ENCODE data around the gene TTLL10.

TTLL10 gene

DNA sequence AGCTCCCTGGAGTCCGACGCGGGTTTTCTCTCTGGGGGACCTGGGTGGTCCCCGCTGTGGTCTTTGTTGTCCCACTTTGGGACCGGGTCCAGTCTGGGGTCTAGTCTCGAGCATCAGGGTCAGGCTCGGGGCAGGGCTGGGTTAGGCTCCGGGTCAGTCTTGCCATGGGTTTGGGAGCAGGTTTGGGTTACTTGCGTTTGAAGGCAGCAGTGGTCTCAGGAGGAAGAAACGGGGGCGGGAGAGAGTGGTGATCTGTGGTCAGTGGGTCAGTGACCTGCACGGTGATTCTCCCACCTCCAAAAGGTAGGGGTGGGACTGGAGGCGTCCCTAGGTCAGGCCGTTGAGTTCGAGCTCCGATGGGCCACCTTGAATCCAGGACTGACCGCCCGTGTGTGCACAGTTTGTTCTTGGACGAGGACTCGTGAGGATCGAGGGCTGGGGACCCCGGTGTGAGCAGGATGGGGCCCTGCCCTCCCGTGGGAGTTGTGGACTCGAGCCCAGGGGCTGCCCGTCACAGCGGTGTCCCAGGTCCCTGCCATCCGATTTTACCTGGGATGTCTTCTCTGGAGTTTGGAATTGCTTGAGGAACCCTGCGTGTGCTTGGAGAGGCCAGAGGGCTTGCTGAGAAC lies 60.6 kb downstream of the TTLL10 start:
- FAIRE-seq: no peak

DNA sequence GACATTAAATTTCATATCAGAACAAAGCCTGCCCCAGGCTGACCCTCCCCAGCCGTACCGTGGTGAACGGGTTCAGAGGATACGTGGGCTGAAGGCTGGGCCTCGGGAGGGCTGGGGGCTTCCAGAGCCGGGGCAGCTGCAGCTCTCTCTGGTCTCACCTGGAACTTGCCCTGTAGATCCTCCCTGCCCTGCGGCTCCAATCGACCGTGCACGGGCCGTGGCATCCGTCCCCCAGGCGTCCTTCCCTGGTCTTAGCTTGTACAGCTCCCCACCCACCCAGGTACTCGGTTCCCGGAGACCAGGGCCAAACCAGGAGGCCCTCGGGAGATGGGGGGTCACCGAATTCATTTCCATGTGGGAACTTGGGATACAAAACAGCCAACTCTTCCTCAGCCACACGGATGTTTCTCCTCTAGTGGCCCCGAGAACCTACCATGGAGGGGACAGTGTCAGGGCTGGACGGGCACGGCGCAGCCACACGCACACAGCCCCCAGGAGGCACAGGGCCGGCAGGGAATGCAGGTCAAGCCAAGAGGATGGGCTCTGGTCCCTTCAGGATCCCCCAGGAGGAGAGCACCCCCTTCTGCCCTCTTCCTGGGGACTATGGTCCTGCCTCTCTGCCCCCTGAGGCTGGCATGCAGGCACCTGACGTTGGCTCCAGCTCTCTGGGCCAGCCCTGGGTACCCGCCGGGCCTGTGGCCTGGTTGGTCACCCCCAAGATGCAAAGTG lies 61.5 kb downstream of the TTLL10 start:
- TF ChIP-seq TAF1 (IDR thresholded peaks at IDR 0.05; ENCODE audit: borderline replicate concordance, low read depth, low read length) (no peak), POLR2AphosphoS5 (IDR thresholded peaks at IDR 0.05; ENCODE audit: low read depth, low read length) (no peak), POLR2A (IDR thresholded peaks at IDR 0.05; ENCODE audit: low read depth, low read length) (no peak)
- no peak for FAIRE-seq
- no peak for DNase-seq (ENCODE audit: insufficient read length)

More for the DNA sequence above, 60.6 kb downstream of the TTLL10 start:
- TF ChIP-seq POLR2AphosphoS5 (IDR thresholded peaks at IDR 0.05; ENCODE audit: low read depth, low read length) (no peak), TAF1 (IDR thresholded peaks at IDR 0.05; ENCODE audit: borderline replicate concordance, low read depth, low read length) (no peak), POLR2A (IDR thresholded peaks at IDR 0.05; ENCODE audit: low read depth, low read length) (no peak)
- DNase-seq (ENCODE audit: insufficient read length): no peak

DNA sequence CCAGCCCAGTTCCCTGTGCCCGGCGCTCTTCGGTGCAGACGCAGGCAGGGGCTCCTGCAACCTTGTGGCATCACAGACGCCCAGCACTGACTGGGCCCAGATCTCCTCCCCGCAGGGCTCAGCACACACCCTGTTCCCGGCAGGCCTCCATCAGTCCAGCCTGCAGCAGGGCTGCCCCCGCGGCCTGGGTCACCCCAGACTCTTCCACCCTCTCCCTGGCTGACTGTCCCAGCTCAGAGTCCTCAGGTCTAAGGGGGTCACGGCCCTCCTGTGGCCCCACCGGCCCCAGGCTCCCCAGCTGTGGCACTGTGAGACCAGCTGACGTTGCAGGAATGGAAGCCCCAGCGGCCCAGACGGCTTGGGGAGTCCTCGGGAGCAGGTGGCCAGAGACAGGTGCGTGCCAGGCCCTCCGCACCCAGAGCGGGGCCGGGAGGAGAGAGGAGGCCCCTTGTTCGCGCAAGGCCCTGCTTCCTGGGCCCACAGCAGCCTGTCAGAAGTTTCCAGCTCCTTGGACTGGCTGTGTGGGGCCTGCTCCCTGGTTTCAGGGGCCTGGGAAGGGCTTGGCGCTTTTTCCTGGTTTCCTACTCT lies 62.6 kb downstream of the TTLL10 start:
- no peak for TF ChIP-seq POLR2A (IDR thresholded peaks at IDR 0.05; ENCODE audit: low read depth, low read length)
- no peak for TF ChIP-seq TAF1 (IDR thresholded peaks at IDR 0.05; ENCODE audit: borderline replicate concordance, low read depth, low read length)
- TF ChIP-seq POLR2AphosphoS5 (IDR thresholded peaks at IDR 0.05; ENCODE audit: low read depth, low read length): no peak
- DNase-seq (ENCODE audit: insufficient read length) (no peak), FAIRE-seq (no peak)

DNA sequence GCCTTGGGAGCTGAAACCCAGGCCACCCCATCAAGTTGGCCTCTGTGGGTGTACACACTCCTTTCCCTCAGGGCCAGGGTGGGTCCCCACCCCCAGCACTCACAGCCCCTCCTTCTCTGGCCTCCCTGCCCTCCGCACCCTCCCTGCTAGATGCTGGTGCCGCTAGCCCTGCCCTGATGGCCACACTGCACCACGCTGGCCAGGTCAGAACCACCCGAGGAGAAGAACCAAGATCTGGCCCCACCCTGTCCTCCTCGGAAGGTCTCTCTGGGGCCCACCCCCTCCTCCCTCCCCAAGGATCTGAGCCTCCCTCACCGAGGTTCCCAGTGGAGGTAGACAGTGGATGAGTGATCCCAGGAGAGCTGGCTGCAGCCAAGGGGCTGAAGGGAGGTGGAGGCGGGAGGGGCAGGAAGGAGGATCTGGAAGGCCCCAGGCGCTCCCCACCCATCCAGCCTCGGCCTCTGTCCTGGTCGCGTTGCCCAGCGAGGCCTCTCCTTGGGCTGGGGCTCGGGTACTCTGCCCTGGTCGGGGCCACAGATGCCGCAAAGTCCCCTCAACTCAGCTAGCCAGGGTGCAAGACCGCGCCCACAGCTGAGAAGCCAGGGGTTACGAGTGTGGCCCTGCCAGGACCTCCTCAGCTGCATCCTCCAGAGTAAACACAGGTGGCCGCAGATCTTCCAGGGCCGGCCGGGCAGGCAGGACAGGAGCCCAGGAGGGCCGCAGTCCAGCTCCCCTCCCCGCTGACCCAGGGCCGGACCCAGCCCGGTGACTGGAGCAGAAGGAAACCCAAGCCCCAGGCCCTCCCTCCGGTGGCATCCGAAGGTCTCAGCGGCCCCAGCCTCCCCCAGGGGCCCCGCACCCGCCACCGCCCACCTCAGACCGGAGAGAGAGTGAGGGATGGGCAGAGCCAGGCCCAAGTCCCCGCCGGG lies 63.5 kb downstream of the TTLL10 start:
- FAIRE-seq (no peak), DNase-seq (ENCODE audit: insufficient read length) (no peak)
- TF ChIP-seq POLR2AphosphoS5 (IDR thresholded peaks at IDR 0.05; ENCODE audit: low read depth, low read length) (no peak), POLR2A (IDR thresholded peaks at IDR 0.05; ENCODE audit: low read depth, low read length) (no peak), TAF1 (IDR thresholded peaks at IDR 0.05; ENCODE audit: borderline replicate concordance, low read depth, low read length) (no peak)

DNA sequence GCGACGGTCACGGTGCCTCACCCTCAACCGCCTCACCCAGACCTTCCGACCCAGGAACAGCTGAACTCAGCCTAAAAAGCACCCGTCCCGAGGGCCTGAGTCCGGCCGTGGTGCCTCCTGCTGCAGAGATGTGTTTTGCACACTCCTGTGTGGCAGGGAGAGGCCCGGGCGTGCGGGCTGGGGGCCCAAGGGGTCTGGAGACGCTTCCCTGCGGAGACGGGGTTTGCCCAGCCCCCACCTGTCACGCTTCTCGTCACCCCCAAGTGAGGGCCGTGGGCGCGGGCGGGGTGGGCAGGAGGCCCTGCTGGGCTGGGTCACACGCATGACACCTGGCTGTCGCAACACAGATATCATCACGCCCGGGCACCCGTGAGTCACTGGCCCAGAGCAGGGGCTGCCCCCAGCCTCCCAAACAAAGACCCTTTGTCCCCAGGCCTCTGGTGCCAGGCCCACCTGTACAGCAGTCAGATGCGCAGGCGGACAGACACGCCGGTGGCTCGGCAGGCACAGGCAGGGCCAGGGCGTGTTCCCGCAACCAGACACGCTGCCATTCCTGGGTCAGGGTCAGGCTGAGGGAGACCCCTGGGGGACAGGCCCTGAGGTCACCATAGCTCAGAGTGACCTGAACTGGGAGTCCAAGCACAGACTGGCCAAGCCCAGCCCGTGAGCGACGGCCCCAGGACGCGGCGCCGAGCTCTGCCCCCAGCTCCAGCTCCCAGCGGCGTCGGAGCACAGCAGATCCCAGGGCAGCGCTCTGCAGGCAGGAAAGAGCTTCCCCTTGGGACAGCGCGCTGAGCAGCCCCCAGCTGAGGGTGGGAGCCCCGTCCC lies 64.4 kb downstream of the TTLL10 start:
- DNase-seq (ENCODE audit: insufficient read length) (no peak), FAIRE-seq (no peak)
- no peak for TF ChIP-seq POLR2A (IDR thresholded peaks at IDR 0.05; ENCODE audit: low read depth, low read length)
- TF ChIP-seq TAF1 (IDR thresholded peaks at IDR 0.05; ENCODE audit: borderline replicate concordance, low read depth, low read length): no peak
- no peak for TF ChIP-seq POLR2AphosphoS5 (IDR thresholded peaks at IDR 0.05; ENCODE audit: low read depth, low read length)

DNA sequence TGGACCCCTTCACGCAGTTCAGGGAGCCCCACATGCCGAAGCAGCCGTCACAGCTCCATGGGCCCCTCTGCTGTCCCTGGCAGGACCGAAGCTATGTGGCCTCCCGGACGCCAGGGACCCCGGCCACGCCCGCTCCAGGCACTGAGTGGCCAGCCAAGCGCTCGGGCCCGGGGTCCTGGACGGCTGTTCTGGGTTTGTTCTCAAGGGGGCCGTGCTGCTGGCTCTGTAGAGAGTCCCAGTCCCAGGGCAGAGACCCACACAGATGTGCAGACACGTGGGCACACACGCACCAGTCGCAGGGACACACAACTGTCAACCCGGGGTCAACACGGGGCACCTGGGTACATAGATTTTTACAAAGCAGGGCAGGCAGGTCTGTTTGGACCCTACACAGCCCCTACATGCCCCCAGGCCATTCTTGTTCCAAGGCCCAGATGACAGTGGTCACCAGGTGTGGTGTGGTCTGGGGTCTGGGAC lies 65.1 kb downstream of the TTLL10 start:
- TF ChIP-seq POLR2AphosphoS5 (IDR thresholded peaks at IDR 0.05; ENCODE audit: low read depth, low read length) (no peak), POLR2A (IDR thresholded peaks at IDR 0.05; ENCODE audit: low read depth, low read length) (no peak), TAF1 (IDR thresholded peaks at IDR 0.05; ENCODE audit: borderline replicate concordance, low read depth, low read length) (no peak)
- no peak for FAIRE-seq
- no peak for DNase-seq (ENCODE audit: insufficient read length)

DNA sequence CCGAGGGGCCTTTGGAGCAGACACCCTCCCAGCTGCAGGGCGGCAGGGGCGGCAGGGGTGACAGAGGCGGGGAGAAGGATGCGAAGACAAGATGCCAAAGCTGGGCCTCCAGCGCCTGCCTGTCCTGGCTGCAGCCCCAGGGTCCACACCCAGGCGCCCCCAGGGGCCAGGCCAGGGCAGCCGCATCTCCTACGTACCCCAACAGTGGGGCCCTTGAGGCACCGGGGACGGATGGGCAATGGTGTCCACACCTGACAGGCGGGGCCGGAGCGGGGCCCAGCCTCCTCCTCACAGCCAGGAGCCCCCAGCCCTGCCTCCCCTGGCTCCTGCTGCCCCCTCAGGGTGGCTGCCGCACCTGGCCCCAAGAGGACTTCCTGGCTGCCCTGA lies 65.5 kb downstream of the TTLL10 start:
- no peak for FAIRE-seq
- TF ChIP-seq POLR2AphosphoS5 (IDR thresholded peaks at IDR 0.05; ENCODE audit: low read depth, low read length) (no peak), TAF1 (IDR thresholded peaks at IDR 0.05; ENCODE audit: borderline replicate concordance, low read depth, low read length) (no peak), POLR2A (IDR thresholded peaks at IDR 0.05; ENCODE audit: low read depth, low read length) (no peak)
- DNase-seq (ENCODE audit: insufficient read length): no peak

DNA sequence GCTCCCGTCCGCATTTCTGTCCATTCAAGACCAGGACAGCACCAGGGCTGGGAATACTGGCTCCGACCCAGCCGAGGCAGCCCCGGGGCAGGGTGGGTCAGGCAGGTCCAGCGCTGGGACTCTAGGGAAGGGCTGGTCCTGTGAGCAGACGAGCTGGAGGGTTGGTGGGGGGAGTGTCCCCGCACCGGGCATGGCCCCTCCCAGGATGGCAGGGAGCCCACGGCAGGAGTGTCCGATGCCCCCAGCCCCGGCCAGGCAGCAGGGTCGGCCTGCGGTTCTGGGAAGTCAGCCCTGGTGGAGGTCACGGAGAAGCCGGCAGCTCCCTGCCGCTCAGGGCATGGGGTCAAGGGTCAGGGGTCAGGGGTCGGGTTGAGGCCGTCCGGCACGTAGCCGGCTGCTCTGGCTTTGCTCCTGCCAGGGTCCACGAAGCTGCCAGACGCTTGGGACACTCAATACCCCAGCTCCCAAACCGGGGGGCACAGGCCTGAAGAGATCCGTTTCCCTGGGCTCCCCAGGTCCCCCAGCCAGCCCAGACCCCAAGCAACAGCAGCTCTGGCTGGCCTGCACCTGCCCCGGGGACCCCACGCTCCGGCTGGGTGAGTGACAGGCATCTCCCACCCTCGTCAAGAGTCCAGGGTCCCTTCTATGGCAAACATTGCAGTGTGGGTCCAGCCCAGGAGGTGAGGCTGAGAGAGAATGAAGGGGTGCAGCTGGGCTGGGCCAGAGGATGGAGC lies 66.1 kb downstream of the TTLL10 start:
- FAIRE-seq: no peak
- TF ChIP-seq POLR2A (IDR thresholded peaks at IDR 0.05; ENCODE audit: low read depth, low read length) (no peak), POLR2AphosphoS5 (IDR thresholded peaks at IDR 0.05; ENCODE audit: low read depth, low read length) (no peak), TAF1 (IDR thresholded peaks at IDR 0.05; ENCODE audit: borderline replicate concordance, low read depth, low read length) (no peak)

DNA sequence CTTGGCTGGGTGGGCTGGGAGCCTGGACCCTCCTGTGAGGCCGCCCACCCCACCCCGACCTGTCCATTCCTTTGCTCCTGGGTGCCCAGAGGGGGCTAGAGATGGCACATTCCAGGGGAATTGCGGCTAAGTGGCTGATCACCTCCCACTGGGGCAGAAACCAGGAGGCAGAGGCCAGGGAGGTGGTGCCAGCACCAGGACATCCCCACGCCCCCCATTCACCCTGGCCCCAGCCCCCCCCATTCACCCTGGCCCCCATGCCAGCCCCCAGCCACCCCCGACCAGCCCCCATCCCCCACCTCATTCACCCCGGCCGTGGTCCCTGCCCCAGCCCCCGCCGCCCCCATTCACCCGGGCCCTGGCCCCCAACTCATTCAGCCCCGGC lies 66.7 kb downstream of the TTLL10 start:
- TF ChIP-seq TAF1 (IDR thresholded peaks at IDR 0.05; ENCODE audit: borderline replicate concordance, low read depth, low read length) (no peak), POLR2AphosphoS5 (IDR thresholded peaks at IDR 0.05; ENCODE audit: low read depth, low read length) (no peak)
- FAIRE-seq (no peak), DNase-seq (ENCODE audit: insufficient read length) (no peak)

More for the DNA sequence above, 66.1 kb downstream of the TTLL10 start:
- DNase-seq (ENCODE audit: insufficient read length): no peak
